GM21360 (cell line): Measurements from ENCODE around the gene PALD1.
"Not testable (repeated sequence)": the region's sequence is repeated elsewhere in the genome, so short reads cannot be mapped to it uniquely, and the experiment has no call there.

Source experiments
- ATAC-seq: cut with Tn5 transposase; IDR thresholded peaks from one replicate; pipeline ENCODE4 v1.9.1; 2021; ENCODE audit warnings: mild to moderate bottlenecking, moderate library complexity; ENCODE audit not compliant: unreplicated experiment

The PALD1 gene

DNA sequence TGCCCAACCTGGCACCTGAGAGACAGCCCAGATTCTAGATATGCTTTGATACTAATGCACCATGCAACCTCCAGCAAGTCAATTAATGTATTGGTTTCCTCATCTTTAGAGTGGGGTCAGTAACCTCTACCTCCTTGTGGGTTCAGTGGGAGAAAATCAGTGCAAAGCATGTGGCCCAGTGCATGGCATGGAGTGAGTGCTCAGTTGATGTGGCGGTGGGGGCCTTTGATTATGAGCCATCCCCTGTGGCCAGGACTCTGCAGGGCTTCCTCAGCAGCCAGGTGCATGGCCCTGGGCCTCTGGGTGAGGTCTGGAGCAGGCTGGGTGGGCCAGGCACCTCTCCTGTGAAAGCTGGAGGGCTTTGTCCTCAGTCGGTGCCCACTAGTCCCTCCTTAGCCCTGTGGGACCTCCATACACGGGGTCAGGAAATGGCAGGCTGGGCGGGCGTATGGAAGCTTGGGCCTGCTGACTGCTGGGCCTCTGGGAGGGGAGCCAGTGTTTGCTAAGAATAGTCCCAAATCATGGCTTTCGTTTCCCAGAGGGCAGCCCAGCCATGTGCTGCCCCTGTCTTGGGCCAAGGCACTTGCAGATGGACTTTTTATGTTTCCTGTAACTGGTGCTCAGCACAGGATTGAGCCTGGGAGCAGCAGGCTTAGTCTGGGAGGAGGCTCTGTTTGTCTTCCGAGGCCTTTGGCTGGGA is 3.4 kb downstream of the PALD1 start:
- no peak for ATAC-seq

DNA sequence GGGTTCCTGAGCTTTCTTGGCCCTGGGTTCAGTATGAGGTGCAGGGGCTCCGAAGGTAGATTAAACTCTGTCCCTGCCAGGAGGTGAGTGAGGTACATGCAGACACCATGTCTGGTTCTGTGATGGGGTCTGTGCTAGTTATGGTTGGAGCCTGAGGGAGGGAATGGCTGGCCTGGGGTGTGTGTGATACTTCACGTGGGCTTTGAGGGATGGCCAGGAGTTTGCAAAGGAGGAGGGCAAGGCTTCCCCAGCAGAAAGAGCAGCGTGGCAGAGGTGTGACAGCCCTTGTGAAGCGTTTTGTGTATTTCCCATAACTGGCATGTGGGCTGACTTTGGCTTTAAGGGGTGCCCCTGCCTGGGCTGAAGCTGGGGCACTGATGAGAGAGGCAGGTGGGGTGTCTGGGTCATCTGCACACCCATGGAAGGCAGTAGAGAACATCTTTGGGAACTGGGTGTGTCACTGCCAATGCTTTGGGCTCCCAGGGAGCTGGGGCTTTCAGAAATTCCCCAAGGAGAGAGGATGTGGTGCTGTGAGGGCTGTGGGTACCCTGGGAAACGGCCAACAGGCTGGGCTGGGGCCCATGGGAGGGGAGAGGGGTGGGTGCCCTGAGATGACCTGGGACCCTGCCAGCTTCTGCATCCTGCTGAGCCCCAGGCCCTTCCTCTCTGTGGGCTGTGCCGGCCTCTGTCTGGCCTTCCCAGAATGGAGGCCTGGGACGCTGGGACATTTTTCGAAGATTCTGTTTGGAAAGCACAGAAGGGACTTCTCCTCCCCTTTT is 4.6 kb downstream of the PALD1 start:
- no peak for ATAC-seq

DNA sequence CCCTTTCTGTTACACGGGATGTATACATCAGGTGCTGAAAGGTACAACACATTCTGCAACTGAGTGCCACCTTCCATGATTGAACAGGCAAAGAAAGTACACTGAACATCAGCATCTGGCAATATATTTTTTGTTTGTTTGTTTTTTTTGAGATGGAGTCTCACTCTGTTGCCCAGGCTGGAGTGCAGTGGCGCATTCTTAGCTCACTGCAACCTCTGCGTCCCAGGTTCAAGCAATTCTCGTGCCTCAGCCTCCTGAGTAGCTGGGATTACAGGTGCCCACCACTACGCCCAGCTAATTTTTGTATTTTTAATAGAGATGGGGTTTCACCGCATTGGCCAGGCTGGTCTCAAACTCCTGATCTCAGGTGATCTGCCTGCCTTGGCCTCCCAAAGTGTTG is 5.3 kb downstream of the PALD1 start:
- ATAC-seq = not testable (repeated sequence)

DNA sequence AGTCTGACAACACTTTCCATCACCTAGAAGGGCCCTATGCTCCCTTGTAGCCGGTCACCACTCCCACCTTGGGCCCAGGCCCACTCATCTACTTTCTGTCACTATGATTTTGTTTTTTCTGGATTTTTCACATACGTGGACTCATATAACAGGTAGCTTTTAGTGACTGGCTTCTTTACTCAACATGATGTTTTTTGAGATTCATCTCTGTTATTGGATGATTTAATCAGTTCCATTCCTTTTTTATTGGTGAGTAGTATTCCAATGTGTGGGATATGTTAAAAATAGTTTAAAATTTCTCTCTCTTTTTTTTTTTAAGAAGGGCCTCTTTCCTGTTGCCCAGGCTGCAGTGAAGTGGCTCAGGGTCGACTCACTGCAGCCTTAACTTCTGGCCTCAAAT is 9.3 kb downstream of the PALD1 start:
- no peak for ATAC-seq

DNA sequence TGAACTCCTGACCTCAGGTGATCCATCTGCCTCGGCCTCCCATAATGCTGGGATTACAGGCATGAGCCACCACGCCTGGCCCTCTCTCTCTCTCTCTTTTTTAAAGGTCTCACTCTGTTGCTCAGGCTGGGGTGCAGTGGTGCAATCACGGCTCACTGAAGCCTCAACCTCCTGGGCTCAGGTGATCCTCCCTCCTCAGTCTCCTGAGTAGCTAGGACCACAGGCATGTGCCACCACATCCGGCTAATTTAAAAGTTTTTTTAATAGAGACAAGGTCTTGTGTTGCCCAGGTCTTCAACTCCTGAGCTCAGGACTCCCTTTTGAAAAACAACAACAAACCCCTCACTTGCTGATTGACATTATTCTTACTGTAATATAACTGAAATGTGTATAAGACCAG is 11.6 kb downstream of the PALD1 start:
- ATAC-seq = no peak

DNA sequence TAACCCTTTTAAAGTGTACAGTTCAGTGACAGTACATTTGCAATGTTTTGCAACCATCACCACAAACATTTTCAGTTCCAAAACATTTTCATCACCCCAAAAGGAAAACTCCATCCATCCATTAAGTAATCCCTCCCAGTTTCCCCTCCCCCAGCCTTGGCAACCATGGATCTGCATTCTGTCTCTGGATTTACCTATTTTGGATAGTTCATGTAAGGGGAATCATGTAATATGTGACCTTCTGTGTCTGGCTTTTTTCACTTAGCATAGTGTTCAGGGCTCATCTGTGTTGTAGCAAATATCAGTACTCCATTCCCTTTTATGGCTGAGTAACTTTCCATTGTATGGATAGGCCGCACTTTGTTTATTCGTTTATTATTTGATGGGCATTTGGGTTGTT is 13.0 kb downstream of the PALD1 start:
- no peak for ATAC-seq

DNA sequence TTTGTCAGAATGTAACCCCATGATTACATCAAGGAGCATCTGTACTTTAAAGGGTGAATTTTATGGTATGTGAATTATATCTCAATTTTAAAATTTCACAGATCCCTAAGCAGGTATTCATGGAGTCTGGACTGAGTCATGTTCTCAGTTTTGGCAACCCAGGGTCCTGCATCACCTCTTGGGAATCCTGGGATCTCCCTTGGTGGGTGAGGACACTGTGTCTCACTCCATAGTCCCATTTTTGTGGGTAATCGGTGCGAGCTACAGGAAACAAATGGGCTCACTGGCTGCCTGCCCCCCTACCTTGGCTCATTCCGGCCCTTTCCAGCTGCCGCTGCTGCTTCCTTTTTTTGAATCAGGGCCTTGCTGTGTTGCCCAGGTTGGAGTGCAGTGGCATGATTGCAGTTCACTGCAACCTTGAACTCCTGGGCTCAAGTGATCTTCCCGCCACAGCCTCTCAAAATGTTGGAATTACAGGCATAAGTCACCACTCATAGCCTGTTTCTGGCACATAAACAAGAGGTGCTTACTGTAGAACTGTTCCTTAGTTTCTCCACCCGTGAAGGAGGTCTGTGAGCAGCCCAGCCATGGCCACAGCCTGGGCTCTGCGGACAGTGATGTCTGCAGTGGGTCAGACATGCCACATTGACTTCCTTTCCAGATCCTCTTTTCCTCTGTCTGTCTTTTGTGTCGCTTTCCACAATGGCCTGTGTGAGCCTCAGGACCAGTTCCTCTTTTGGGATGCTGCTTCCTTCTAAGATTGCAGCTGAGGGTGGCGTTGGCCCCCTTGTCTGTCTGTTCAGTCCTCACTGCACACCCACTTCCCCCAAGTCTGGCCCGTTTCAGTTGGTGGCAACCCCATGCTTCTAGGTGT is 14.5 kb downstream of the PALD1 start:
- ATAC-seq = no peak

DNA sequence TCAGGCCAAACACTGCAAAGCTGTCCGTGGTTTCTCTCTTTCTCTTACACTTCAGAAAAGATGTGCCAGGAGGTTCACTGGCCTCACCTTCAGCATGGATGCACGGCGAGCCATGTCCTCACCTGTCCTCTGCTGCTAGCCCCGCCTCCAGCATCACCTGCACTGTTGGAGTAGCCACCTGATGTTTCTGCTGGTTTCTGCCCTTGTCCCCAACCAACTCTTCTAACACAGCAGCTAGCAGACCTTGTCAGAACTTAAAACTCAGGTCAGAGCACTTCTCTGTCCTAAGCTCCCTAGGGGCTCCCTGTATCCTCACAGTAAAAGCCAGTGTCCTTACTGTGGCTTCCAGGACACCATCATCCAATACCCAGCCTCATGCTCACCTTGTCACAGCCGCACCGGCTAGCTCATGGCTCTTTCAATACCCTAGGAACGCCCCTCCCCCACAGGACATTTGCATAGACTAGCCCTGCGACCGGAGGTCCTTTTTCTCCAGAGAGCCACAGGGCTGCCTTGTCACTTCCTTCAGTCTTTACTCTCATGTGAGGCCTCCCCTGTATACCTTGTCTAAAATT is 15.2 kb downstream of the PALD1 start:
- ATAC-seq = peak; percentile 55

DNA sequence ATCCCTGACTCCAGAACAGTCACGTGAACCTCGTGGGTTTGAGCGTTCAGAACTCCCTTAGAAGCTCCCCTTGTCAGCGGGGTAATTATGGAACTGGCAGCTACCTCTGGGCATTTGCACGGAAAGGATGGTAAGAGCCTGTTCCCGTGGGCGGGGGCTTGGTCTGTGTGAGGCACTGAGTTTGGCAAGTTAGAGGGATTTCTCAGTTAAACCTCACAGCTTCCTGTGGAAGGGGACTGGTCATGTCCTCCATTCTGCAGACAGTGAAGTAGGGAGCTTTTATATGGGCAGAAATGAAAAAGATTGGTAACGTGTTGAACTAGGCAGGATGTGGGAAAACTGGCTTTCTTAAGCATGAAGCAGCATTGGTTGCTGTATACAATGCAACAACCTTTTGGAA is 16.0 kb downstream of the PALD1 start:
- ATAC-seq = no peak

DNA sequence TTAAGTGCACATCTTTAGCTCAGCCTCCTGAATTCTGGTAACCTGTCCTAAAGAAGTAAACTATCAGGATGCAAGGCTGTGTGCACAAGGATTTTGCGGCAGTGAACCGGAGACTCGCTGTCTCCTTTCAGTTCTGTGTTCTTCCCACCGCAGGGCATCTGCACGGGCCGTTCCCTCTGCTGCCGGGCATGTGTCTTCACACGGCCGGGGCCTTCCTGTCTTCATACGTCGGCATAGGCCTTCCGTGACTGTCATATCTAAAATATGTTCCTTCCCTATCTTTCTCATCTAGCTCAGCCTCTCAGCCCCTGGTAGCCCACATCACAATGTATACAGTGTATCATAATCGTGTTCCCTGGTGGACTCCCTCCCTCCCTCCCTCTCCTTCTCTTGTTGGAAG is 16.4 kb downstream of the PALD1 start:
- no peak for ATAC-seq

DNA sequence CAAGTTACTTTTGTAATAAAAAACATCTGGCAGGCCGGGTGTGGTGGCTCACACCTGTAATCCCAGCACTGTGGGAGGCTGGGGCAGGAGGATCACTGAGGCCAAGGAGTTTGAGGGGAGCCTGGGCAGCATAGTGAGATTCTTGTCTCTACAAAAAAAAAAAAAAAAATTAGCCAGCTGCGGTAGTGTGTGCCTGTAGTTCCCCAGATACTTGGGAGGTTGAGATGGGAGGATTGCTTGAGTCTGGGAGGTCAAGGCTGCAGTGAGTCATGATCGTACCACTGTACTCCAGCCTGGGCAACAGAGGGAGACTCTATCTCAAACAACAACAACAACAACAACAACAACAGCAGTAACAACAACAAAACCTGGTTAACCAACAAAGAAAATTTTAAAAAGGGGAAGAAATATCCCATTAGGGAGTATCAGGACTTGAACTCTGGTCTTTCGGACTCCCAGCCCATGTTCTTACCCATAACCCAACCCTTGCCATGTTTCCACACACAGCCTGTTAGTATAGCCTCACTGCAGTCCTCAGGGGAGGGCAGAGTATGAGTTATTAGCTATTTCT is 17.2 kb downstream of the PALD1 start:
- ATAC-seq = no peak

DNA sequence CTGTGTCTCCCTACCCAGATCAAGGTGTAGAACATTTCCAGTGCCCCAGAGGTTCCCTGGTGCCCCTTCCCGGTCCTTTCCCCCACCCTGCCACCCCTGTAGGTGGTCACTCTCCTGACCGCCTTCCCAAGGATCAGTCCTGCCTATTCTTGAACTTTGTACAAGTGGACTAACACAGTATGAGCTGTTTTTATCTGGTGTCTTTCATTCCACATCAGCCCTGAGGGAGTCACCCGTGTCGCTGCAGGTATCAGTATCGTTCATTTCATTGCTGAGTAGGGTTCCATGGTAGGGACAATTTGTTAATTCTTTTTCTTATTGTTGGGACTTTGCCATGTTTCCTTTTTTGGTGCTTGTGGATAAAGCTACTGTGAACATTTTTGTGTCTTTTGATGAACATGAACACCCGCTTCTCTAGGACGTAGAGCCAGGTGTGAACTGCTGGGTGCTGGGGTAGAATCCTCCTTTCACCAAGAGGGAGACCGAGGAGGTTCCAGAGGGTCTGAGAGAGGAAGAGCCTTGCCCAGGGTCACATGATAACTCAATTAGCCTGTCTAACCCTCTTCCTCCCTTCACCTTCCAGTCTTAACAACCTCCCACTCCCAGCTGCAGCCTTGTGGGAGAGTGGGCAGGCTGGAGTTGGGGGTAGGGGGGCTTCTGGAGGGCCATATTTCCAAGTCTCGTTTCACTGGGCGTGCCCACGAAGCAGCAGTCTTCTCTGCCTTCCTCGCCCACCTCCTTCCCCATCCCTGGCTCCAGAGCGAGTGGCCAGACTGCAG is 18.0 kb downstream of the PALD1 start:
- no peak for ATAC-seq

DNA sequence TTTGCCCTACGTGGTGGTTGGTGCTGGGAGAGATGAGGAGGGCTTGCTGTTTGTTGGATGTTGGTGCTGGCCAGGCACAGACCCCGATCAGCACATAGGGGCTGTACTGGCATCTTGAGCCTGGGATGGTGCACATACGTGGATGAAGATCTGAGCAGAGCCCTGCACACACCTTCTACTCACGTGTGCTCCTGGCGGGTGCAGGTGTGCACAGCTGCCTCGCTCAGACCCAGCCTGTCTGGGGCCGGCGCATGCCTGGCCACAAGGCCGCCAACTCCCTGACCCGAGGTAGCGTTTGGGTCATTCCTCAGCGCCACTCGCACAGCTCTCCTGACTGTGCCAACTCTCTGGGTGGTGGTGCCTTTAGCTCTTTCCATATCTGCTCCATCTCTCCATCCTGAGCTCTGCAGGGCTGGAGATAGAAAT is 18.6 kb downstream of the PALD1 start:
- no peak for ATAC-seq

DNA sequence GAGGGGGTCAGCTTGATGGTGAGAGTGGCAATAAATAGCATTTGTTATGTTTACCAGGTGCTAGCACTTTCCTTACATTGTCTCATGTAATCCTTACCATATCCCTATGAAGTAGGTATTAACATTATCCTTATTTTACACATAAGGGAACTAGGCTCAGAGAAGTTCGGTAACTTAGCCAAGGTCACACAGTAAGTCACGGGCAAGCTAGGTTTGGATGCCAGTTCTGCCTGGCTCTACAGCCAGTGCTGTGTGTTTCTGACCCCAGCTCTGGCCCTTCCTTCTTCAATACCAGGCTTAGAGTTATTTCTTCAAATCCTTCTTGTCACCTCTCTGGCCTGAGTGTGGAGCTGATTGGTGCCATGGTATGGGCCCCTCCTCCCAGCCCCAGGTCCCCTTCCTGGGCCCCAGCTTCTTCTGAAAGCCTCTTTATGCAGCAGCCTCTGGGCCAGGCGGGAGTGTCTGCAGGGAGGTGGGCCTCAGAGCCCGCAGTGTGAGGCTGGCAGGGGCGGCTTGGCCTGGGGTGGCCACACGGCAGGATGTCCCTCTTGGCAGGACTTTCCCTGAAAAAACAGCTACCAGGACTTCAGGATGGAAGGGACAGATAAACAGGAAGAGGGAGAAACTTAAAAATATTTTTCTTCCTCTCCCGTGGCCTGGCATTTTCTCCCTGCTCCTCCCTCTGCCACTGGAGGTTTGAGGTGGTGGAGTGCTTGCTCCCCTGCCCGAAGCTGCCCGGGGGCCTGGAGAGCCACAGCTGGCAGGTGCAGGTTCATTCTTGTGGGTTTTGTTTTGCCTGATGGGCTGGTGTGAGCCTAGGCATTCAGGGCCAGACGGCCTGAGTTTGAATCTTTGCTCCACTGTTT is 20.6 kb downstream of the PALD1 start:
- no peak for ATAC-seq

DNA sequence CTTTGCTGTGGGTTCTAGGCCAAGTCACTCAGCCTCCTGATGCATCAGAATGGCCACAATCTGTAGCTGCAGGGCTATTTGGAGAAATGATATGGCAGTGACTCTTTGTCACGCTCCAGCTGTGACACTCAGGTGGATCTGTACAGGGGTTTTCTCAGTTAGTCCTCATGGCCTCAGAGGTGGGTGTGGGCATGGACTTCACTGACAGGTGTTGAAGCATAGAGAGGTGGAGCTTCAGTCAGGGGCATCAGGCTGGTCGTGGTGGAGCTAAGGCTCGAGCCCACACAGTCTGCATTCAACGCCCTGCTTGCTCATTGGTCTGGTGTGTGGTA is 21.2 kb downstream of the PALD1 start:
- no peak for ATAC-seq

DNA sequence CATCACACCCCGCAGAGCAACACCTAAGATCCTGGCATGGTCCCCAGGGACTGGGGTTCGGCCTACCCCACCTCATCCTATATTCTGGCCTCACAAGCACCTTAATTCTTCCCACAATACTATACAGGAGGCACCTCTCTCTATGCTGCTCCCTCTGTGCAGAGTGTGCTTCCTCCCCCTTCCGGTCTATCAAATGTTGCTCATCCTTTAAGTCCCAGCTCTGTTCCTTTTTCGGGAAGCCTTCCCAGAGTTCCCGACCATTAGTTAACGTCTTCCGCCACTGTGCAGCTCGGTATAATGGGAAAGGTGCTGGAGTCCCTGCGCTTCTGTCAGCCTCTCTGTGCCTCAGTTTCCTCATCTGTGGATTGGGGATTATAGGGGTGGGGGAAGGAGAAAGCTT is 21.8 kb downstream of the PALD1 start:
- ATAC-seq = no peak

DNA sequence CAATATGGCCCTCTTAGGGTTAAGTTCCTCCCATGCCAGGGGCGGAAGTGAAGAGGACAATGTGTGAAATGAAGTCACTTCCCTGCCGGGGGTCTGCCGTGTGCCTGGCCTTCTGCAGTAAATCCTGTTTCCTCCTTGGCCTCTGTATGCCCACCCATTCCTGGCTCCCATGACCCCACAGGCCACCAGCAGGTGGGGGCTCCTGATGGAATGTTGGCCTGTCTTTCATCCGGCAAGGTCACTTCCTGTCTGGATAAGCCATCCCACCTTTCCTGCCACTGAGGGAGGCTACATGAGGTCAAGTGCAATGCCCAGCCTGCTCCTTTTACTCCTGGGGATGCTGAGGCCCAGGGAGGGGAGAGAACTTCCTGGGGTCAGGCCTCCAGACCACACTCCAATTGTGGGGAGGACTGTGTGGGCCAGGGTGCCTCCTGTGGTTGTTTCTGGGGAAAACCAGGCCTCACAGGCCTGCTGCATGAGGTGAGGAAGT is 22.3 kb downstream of the PALD1 start:
- ATAC-seq = no peak

DNA sequence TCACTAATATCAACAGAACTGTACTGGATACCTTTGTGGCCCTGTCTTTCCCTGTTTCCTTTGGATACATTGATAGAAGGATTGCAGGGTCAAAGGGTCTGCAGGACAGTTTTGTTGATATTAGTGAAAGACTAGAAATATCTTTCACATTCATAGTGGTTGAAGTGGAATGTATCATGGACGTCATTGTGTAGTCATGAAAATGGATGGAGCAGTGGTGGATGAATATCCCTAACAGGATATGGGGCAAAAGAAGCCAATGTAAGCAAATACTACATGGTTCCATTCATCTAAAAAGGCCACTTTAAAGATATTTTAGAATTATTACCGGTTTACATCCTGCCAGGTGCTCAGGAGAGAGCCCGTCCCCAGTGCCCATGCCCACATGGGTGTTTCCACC is 23.8 kb downstream of the PALD1 start:
- no peak for ATAC-seq

DNA sequence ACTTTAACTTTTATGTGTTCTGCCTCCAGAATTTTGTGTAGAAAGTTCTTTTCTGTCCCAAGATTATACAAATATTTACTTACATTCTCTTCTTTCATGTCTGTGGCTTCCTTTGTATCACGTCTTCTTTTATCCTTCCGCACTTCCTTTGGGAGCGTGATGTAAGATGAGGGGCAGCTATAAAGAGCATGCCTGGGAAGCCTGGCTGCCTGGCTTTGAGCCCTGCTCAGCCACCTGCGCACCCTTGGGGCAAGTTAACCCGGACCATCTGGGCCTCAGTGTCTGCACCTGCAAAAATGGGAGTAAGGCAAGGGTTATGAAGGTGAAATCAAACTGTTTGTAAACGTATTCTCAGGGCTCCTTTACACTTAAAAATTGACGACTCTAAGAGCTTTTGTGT is 25.2 kb downstream of the PALD1 start:
- ATAC-seq = no peak
